ENCODE measurements around the gene ADAMTS6. TPM values are rescaled to one million over a fixed set of nuclear protein-coding genes. Genes with fewer than 3 reads are reported as not detected.
A peak's percentile ranks its signal among the peaks of the same experiment; 100 is the strongest.
"Not testable (repeated sequence)": the region's sequence is repeated elsewhere in the genome, so short reads cannot be mapped to it uniquely, and the experiment has no call there.

Gene ADAMTS6
- total RNA-seq, 4 donors from 2014 or later: 2.9 to 16.5 (median 7.3) TPM

- TF ChIP-seq EP300 (IDR thresholded peaks at IDR 0.05): no peak
- 74 to 90% methylated on average over 1 of the region's 1 CpG for WGBS, 2 donors
These were observed 149.1 kb downstream of the ADAMTS6 start for GRCh38 chr5:65332591-65332990.

DNA sequence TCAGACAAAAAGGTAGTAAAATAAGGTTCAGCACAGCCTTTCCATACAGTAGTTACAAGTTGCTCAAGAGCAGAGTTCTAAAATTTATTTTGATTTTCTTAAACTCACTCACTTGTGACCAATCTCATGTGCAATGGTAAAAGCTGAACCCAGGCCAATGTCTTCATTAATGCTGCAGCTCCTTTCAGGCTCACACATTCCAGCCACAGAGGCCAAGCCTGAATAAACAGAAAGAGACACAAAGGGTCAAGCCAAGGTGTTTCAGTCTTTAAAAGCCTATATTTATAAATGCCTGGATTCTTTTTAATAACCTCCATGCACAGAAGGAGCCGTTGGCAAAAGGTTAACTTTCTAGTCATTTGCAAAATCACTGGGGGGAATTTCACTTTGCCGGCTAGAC lies 152.5 kb downstream of the ADAMTS6 start:
- Histone ChIP-seq H3K4me1 (peaks cover 0 to 9% (median 0%) of the 10 kb centered on the region in 4 donors), H3K4me3 (no peak overlapping the region), H3K36me3 (no peaks in the 10 kb centered on the region), H3K9me3 (no peaks in the 10 kb centered on the region), H3K27me3 (no peaks in the 10 kb centered on the region), H3K27ac (no peak overlapping the region)
- peak in 1 of 2 donors; percentile 13 for DNase-seq (ENCODE audit: low spot score in 2 of 2)
- WGBS, 2 donors: 30 to 48% methylated on average over 2 of the region's 2 CpGs
- no peak for TF ChIP-seq POLR2A (IDR thresholded peaks at IDR 0.05)
- no peak for TF ChIP-seq CTCF (IDR thresholded peaks at IDR 0.05)
- TF ChIP-seq EP300 (IDR thresholded peaks at IDR 0.05): no peak

More at GRCh38 chr5:65332591-65332990, 149.1 kb downstream of the ADAMTS6 start:
- DNase-seq (ENCODE audit: low spot score in 2 of 2): no peak
- Histone ChIP-seq H3K36me3 (no peaks in the 10 kb centered on the region), H3K27me3 (no peaks in the 10 kb centered on the region), H3K4me1 (peaks cover 0 to 9% (median 0%) of the 10 kb centered on the region in 4 donors), H3K4me3 (no peak overlapping the region), H3K9me3 (no peaks in the 10 kb centered on the region), H3K27ac (no peak overlapping the region)

- TF ChIP-seq CTCF (IDR thresholded peaks at IDR 0.05) (no peak), POLR2A (IDR thresholded peaks at IDR 0.05) (no peak), EP300 (IDR thresholded peaks at IDR 0.05) (no peak)
- 44 to 55% methylated on average over 1 of the region's 1 CpG for WGBS, 2 donors
- no peak for DNase-seq (ENCODE audit: low spot score in 2 of 2)
These were observed 154.1 kb downstream of the ADAMTS6 start for GRCh38 chr5:65327582-65327981.

GRCh38 chr5:65326922-65327321 lies 154.8 kb downstream of the ADAMTS6 start:
- TF ChIP-seq EP300 (IDR thresholded peaks at IDR 0.05): no peak
- TF ChIP-seq CTCF (IDR thresholded peaks at IDR 0.05): no peak
- no peak for TF ChIP-seq POLR2A (IDR thresholded peaks at IDR 0.05)
- 91 to 96% methylated on average over 1 of the region's 1 CpG for WGBS, 2 donors

More at GRCh38 chr5:65327582-65327981, 154.1 kb downstream of the ADAMTS6 start:
- Histone ChIP-seq H3K9me3 (no peaks in the 10 kb centered on the region), H3K36me3 (no peaks in the 10 kb centered on the region), H3K4me1 (peaks cover 0 to 9% (median 0%) of the 10 kb centered on the region in 4 donors), H3K4me3 (no peak overlapping the region), H3K27ac (no peak overlapping the region), H3K27me3 (no peaks in the 10 kb centered on the region)

GRCh38 chr5:65324226-65324625 lies 157.5 kb downstream of the ADAMTS6 start:
- no peak for TF ChIP-seq CTCF (IDR thresholded peaks at IDR 0.05)
- TF ChIP-seq EP300 (IDR thresholded peaks at IDR 0.05): no peak
- TF ChIP-seq POLR2A (IDR thresholded peaks at IDR 0.05): no peak
- no peaks in the 10 kb centered on the region for H3K27me3 ChIP-seq
- no peak overlapping the region for H3K27ac ChIP-seq
- no peaks in the 10 kb centered on the region for H3K9me3 ChIP-seq
- WGBS, 2 donors: 93 to 94% methylated on average over 1 of the region's 1 CpG
- DNase-seq (ENCODE audit: low spot score in 2 of 2): no peak
- H3K36me3 ChIP-seq: no peaks in the 10 kb centered on the region
- H3K4me1 ChIP-seq: peaks cover 0 to 4% (median 0%) of the 10 kb centered on the region in 4 donors
- H3K4me3 ChIP-seq: no peak overlapping the region

More at GRCh38 chr5:65326922-65327321, 154.8 kb downstream of the ADAMTS6 start:
- Histone ChIP-seq H3K4me1 (peaks cover 0 to 9% (median 0%) of the 10 kb centered on the region in 4 donors), H3K27me3 (no peaks in the 10 kb centered on the region), H3K36me3 (no peaks in the 10 kb centered on the region), H3K27ac (no peak overlapping the region), H3K9me3 (no peaks in the 10 kb centered on the region), H3K4me3 (no peak overlapping the region)
- no peak for DNase-seq (ENCODE audit: low spot score in 2 of 2)

DNA sequence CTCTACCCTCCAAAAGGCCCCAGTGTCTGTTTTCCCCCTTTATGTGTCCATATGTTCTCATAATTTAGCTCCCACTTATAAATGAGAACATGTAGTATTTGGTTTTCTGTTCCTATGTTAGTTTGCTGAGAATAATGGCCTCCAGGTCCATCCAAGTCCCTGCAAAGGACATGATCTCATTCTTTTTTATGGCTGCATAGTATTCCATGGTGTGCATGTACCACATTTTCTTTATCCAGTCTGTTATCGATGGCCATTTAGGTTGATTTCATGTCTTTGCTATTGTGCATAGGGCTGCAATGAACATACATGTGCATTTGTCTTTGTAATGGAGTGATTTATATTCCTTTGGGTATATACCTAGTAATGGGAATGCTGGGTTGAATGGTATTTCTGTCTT lies 161.0 kb downstream of the ADAMTS6 start:
- not testable (repeated sequence) for H3K4me1 ChIP-seq; H3K36me3 ChIP-seq; DNase-seq (ENCODE audit: low spot score in 2 of 2); H3K27ac ChIP-seq; H3K9me3 ChIP-seq; H3K4me3 ChIP-seq; H3K27me3 ChIP-seq
- 97 to 100% methylated on average over 1 of the region's 1 CpG for WGBS, 2 donors

All from tibial nerve (tissue), 4 donors.